Sigmoid colon (tissue), 4 donors: Measurements from ENCODE around the gene SCYGR2.

Source experiments
- POLR2A ChIP-seq, 2 donors: fragments of 450-650 bp; IDR thresholded peaks; one replicate each; pipeline ENCODE4 v1.6.1; 2016; ENCODE audit warnings: antibody characterized with exemption in 2 of 2, mild to moderate bottlenecking in 2 of 2, moderate library complexity in 2 of 2
- POLR2AphosphoS5 ChIP-seq, 4 donors: sonication (generic); formaldehyde crosslinking; IDR thresholded peaks; one replicate each; pipeline ENCODE4 v1.6.1; 2017; ENCODE audit warnings: antibody characterized with exemption in 4 of 4
- TF ChIP-seq, protein P1 (sequence below), 4 experiments: fragments of 450-650 bp in 3 of 4; fragments of 200-600 bp in 1 of 4; IDR thresholded peaks; one replicate each; pipeline ENCODE4 v1.5.1; 2016 to 2019; ENCODE audit warnings: antibody characterized with exemption in 4 of 4, mild to moderate bottlenecking in 3 of 4, moderate library complexity in 2 of 4

DNA sequence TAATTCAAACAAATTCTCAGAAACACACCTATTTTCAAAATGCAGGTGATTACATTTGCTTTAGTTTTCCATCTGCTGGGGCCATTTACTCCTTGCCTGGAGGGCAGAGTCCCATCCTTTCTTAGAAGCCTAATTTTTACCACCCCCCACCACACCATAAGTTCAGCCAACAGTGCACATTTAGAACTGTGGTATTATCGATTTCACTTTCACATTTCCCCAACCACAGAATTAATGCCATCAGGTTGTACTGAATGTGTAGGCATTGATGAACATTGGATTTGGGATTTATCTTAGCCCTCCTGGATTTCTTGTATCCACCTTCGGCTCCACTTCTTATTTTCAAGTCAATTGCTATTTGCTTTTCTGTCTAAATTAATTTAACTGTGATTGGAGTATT, 11.4 kb downstream of the SCYGR2 start:
- TF ChIP-seq POLR2A (IDR thresholded peaks at IDR 0.05) = no peak
- TF ChIP-seq POLR2AphosphoS5 (IDR thresholded peaks at IDR 0.05) = no peak
- TF ChIP-seq, protein P1, sequence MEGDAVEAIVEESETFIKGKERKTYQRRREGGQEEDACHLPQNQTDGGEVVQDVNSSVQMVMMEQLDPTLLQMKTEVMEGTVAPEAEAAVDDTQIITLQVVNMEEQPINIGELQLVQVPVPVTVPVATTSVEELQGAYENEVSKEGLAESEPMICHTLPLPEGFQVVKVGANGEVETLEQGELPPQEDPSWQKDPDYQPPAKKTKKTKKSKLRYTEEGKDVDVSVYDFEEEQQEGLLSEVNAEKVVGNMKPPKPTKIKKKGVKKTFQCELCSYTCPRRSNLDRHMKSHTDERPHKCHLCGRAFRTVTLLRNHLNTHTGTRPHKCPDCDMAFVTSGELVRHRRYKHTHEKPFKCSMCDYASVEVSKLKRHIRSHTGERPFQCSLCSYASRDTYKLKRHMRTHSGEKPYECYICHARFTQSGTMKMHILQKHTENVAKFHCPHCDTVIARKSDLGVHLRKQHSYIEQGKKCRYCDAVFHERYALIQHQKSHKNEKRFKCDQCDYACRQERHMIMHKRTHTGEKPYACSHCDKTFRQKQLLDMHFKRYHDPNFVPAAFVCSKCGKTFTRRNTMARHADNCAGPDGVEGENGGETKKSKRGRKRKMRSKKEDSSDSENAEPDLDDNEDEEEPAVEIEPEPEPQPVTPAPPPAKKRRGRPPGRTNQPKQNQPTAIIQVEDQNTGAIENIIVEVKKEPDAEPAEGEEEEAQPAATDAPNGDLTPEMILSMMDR (IDR thresholded peaks at IDR 0.05) = no peak
